ENCODE results near the gene PPP1R36.
"Not testable (repeated sequence)": the region's sequence is repeated elsewhere in the genome, so short reads cannot be mapped to it uniquely, and the experiment has no call there.

PPP1R36 gene

DNA sequence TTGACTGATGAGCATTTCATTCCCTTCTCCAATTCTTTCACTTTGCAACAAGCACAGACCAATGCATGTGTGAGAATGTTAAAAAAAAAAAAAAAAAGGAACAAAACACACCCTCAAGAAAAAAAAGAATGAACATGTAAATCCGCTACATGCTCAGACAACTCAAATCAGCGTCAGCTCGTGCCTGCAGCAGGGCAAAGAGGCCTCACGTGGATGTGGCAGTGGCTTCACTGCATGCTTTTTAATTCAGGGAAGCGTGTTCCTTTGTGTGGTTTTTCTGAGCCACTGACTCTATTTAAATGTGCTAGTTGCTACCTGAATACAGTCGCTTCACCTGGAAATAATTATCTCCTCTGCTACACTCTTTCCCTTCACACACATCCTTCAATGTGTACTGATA, 55.1 kb downstream of the PPP1R36 start:
- Histone ChIP-seq H3K9ac (ENCODE audit: low read length) (no peak overlapping the region), H3K9me3 (ENCODE audit: control insufficient read depth, low read depth, low read length) (no peaks in the 10 kb centered on the region), H3K27ac (ENCODE audit: low read length) (no peak overlapping the region), H3K4me1 (ENCODE audit: control insufficient read depth, low read depth, low read length) (no peaks in the 10 kb centered on the region), H3K27me3 (ENCODE audit: control insufficient read depth, insufficient read depth, low read length) (no peaks in the 10 kb centered on the region), H3K36me3 (ENCODE audit: control insufficient read depth, low read depth, low read length) (no peaks in the 10 kb centered on the region), H3K4me3 (ENCODE audit: low read length) (no peak overlapping the region)

DNA sequence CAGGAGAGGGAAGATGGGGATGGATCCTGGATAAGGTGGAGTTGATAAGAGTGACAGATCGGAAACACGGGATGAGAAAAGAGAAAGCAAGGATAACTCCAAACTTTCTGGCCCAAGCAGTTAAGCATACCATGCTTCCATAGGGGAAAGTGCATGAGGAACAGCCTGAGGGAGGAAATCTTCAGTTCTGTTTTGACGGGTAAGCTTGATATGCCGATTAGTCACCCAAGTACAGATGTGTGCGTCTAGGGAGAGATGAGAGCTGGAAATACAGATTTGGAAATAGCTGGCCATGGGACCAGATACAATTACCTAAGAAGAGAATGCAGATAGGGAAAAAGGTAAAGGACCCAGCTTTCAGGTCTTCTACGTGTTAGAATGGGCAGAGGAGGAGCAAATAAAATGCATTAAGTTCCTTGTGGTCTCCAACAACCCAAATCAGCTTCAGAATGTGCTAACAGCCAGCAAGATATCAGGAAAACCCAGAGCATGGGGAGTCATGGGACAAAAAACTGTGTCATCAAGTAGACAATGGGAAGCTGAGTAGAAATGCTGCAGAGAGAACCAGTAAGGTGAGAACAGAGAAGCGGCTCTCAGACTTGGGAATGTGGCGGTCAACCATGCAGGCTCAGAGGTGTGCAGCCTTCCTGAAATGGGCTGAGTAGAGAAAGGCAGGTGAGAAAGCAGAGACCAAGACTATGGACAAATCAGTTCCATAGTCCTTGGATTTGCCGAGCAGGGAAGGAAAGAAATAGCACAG, 56.3 kb downstream of the PPP1R36 start:
- Histone ChIP-seq H3K4me3 (ENCODE audit: low read length) (no peak overlapping the region), H3K36me3 (ENCODE audit: control insufficient read depth, low read depth, low read length) (no peaks in the 10 kb centered on the region), H3K27ac (ENCODE audit: low read length) (no peak overlapping the region), H3K27me3 (ENCODE audit: control insufficient read depth, insufficient read depth, low read length) (no peaks in the 10 kb centered on the region), H3K9ac (ENCODE audit: low read length) (no peak overlapping the region), H3K4me1 (ENCODE audit: control insufficient read depth, low read depth, low read length) (no peaks in the 10 kb centered on the region), H3K9me3 (ENCODE audit: control insufficient read depth, low read depth, low read length) (no peaks in the 10 kb centered on the region)

DNA sequence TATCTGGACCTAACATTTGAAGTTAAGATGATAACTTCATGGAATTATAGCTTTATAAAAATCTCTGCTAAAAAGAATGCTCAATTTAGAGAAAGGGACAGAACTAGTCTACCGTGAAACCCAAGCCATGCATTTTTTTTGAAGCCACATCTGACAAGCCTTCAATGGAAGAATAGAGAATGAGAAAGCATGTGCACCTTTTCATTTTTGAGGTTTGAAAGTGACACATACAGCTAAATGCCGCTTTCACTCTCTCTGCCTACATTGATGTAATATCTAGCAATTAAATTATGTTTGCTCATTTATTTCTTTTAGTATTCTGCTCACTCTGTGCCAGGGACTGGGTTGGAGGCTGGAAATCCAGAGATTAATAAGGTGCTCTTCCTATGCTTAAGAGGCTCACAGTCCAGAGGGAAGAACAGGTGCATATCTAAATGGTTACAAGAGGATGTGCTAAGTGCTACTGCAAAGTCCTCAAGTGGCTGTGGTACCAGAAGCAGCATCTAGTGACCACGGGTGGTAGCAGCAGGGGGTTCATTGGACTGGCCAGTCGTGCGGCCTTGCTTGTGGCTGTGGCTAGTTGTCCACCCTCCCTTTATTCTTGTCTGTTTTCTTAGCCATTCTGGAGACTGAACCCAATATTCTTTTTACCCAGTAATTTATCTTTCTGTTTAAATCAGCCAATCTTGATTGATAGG, 60.4 kb downstream of the PPP1R36 start:
- Histone ChIP-seq H3K9me3 (ENCODE audit: control insufficient read depth, low read depth, low read length) (no peaks in the 10 kb centered on the region), H3K36me3 (ENCODE audit: control insufficient read depth, low read depth, low read length) (no peaks in the 10 kb centered on the region), H3K4me1 (ENCODE audit: control insufficient read depth, low read depth, low read length) (no peaks in the 10 kb centered on the region), H3K9ac (ENCODE audit: low read length) (no peak overlapping the region), H3K27ac (ENCODE audit: low read length) (no peak overlapping the region), H3K4me3 (ENCODE audit: low read length) (no peak overlapping the region), H3K27me3 (ENCODE audit: control insufficient read depth, insufficient read depth, low read length) (no peaks in the 10 kb centered on the region)

DNA sequence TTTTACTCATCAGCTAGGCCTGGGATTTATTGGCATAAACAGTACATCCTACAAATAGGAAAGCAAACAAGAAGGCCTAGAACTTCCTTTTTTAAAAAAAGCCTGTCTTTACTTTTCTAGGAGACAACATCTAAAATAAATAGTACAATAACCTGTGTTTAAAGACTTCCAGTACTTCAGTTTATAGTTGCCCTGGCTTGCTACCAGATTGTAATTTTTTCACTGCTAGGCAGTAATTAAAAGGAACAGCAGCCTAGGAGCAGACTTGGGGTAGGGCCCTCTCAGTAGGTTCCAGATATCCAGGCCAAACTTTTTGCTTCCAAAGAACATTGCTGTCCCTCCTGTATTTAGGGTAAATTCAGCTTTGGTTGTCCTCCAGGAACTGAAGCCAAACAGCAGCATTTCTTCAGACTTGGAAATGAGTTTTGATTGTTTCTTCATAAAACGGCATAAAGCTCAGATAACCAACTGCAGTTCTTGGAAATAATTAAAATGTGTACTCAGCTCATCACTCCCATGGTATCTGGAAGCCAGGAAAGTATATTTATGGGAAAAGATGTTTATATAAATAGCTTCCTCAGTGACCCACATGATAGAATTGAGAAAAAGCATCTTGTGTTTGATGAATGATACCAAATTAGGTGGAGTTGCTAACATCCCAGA, 61.7 kb downstream of the PPP1R36 start:
- Histone ChIP-seq H3K36me3 (ENCODE audit: control insufficient read depth, low read depth, low read length) (no peaks in the 10 kb centered on the region), H3K4me1 (ENCODE audit: control insufficient read depth, low read depth, low read length) (no peaks in the 10 kb centered on the region), H3K27ac (ENCODE audit: low read length) (no peak overlapping the region), H3K9me3 (ENCODE audit: control insufficient read depth, low read depth, low read length) (no peaks in the 10 kb centered on the region), H3K4me3 (ENCODE audit: low read length) (no peak overlapping the region), H3K9ac (ENCODE audit: low read length) (no peak overlapping the region), H3K27me3 (ENCODE audit: control insufficient read depth, insufficient read depth, low read length) (no peaks in the 10 kb centered on the region)

DNA sequence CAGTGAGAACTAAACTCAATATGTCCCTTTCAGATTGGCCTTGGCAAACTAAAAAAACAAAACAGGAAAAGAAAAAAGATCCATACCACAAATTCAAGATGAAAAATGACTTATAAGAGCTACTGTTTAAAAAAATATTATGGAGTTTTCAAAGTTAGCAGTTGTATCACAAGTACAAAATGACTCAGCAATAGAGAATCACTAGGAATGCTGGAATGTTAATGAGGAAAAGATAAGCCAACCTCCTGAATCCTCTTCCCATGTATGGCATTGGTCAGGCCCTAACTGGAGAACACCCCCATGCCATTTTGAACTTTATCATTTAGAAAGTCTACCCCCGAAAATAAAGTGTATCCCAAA, 62.2 kb downstream of the PPP1R36 start:
- Histone ChIP-seq H3K9me3 (ENCODE audit: control insufficient read depth, low read depth, low read length) (no peaks in the 10 kb centered on the region), H3K36me3 (ENCODE audit: control insufficient read depth, low read depth, low read length) (no peaks in the 10 kb centered on the region), H3K27ac (ENCODE audit: low read length) (no peak overlapping the region), H3K4me1 (ENCODE audit: control insufficient read depth, low read depth, low read length) (no peaks in the 10 kb centered on the region), H3K4me3 (ENCODE audit: low read length) (no peak overlapping the region), H3K9ac (ENCODE audit: low read length) (no peak overlapping the region), H3K27me3 (ENCODE audit: control insufficient read depth, insufficient read depth, low read length) (no peaks in the 10 kb centered on the region)

DNA sequence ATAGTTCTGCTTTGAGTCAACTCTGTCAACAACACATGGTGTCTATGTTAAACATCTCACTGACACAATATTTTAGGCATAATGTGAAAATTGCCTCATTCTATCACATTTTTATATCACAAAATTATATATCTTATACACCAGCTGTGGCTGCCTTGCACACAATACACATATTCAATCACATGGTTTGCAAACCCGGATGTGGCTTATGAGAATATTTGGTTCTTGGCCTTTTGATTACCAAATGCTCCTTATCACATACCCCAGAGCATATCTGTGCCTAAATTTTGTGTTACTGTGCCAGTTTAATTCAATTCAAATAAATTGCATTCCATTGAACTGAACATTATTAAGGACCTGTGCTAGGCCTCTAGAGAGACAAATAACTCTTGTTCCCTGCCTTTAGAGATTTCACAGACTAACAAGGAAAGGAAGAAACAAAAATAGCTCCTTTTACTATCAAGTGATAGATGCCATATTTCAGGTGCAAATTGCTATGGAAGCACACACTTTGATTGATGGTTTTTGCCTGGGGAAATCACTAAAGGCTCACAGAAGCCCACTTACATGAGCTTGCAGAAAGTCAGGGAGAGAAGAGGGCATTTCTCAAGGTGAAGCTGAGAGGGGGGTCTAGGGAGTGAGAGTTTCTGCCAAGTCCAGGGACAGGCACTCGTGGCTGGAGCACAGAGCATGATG, 63.4 kb downstream of the PPP1R36 start:
- Histone ChIP-seq H3K4me3 (ENCODE audit: low read length) (no peak overlapping the region), H3K4me1 (ENCODE audit: control insufficient read depth, low read depth, low read length) (no peaks in the 10 kb centered on the region), H3K27ac (ENCODE audit: low read length) (no peak overlapping the region), H3K27me3 (ENCODE audit: control insufficient read depth, insufficient read depth, low read length) (no peaks in the 10 kb centered on the region), H3K9ac (ENCODE audit: low read length) (no peak overlapping the region), H3K9me3 (ENCODE audit: control insufficient read depth, low read depth, low read length) (no peaks in the 10 kb centered on the region), H3K36me3 (ENCODE audit: control insufficient read depth, low read depth, low read length) (no peaks in the 10 kb centered on the region)

DNA sequence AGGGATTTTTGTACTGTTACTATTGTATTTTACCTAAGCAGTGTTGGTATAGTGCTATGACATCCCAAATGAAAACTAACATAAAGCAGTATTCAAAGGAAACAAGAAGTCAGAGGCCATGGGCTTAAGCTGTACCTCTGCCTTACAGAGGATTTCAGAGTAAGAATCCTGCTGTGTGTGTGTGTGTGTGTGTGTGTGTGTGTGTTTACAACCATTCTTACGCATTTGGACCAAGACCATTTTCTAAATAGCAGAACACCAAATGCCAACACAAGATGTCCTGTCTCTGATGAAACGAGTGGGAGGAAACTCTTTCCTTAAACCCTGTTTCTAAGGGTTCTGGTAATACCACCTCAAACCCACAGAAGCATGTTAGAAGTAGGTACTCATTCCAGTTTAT, 64.4 kb downstream of the PPP1R36 start:
- no peak overlapping the region for H3K27ac ChIP-seq (ENCODE audit: low read length)
- no peaks in the 10 kb centered on the region for H3K9me3 ChIP-seq (ENCODE audit: control insufficient read depth, low read depth, low read length)
- H3K27me3 ChIP-seq (ENCODE audit: control insufficient read depth, insufficient read depth, low read length) = no peaks in the 10 kb centered on the region
- no peaks in the 10 kb centered on the region for H3K36me3 ChIP-seq (ENCODE audit: control insufficient read depth, low read depth, low read length)
- no peak overlapping the region for H3K9ac ChIP-seq (ENCODE audit: low read length)
- no peak overlapping the region for H3K4me3 ChIP-seq (ENCODE audit: low read length)
- H3K4me1 ChIP-seq (ENCODE audit: control insufficient read depth, low read depth, low read length) = no peaks in the 10 kb centered on the region

DNA sequence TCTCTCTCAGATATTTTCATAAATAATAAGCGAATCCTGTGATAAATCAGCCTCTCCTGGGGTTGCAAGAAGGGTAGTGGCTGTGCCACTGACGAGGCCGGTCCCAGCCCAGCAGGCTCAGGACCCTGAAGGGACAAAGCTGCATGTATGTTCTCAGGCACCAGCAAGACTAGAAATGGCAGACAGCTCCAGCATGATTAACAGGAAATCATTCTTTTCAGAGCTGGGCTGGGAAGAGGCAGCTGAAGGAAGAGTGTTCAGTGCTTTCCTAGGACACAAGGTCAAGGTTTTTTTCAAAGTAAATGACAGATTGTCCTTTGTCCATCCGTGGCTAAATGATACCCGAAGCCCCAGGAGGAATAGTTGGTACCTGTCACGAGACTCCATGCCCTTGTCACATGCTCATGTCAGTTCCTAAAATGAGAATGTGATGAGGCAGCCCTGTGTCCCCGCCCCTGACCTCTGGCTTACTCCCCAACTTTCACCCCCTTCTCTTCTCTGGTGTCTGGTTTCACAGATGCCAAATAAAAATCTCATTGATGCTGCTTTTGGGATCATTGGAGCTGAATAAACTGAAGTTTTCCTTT, 65.1 kb downstream of the PPP1R36 start:
- H3K9me3 ChIP-seq (ENCODE audit: control insufficient read depth, low read depth, low read length) = no peaks in the 10 kb centered on the region
- no peak overlapping the region for H3K27ac ChIP-seq (ENCODE audit: low read length)
- H3K27me3 ChIP-seq (ENCODE audit: control insufficient read depth, insufficient read depth, low read length) = no peaks in the 10 kb centered on the region
- no peaks in the 10 kb centered on the region for H3K36me3 ChIP-seq (ENCODE audit: control insufficient read depth, low read depth, low read length)
- H3K4me1 ChIP-seq (ENCODE audit: control insufficient read depth, low read depth, low read length) = no peaks in the 10 kb centered on the region
- H3K9ac ChIP-seq (ENCODE audit: low read length) = no peak overlapping the region
- no peak overlapping the region for H3K4me3 ChIP-seq (ENCODE audit: low read length)

DNA sequence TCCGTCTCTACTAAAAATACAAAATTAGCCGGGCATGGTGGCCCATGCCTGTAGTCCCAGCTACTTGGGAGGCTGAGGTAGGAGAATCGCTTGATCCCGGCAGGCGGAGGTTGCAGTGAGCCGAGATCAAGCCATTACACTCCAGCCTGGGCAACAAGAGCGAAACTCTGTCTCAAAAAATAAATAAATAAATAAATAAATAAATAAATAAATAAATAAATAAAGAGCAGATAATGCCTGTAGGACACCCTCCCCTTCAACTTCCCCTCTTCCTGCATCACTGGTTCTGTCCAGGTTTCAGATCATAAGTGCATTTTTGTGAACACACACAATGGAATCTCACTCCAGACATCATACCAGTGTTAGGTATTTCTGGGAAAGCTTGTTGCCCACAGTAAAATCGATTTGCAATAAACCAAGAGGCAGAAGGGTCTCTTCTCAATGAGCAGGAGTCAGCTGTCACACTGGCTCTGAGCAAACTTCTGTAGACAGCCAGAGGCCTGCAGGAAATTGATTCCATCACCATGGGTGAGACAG, 68.2 kb downstream of the PPP1R36 start:
- not testable (repeated sequence) for H3K9me3 ChIP-seq (ENCODE audit: control insufficient read depth, low read depth, low read length); H3K27ac ChIP-seq (ENCODE audit: low read length); H3K4me1 ChIP-seq (ENCODE audit: control insufficient read depth, low read depth, low read length); H3K36me3 ChIP-seq (ENCODE audit: control insufficient read depth, low read depth, low read length); H3K9ac ChIP-seq (ENCODE audit: low read length); H3K27me3 ChIP-seq (ENCODE audit: control insufficient read depth, insufficient read depth, low read length); H3K4me3 ChIP-seq (ENCODE audit: low read length)

DNA sequence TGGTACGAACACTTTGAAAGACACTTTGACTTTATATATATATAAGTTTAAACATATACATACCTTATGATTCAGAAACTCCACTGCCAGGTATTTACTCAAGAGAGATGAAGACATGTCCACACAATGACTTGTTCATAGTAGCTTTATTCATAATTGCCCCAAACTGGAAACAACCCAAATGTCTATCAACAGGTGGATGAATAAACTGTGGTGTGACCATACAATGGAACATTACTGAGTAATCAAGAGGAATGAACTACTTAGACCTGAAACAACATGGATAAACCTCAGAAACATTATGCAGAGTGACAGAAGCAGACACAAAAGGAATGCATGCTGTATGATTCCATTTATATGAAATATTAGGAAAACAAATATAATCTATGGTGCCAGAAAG, 71.1 kb downstream of the PPP1R36 start:
- H3K27me3 ChIP-seq (ENCODE audit: control insufficient read depth, insufficient read depth, low read length) = no peaks in the 10 kb centered on the region
- no peaks in the 10 kb centered on the region for H3K4me1 ChIP-seq (ENCODE audit: control insufficient read depth, low read depth, low read length)
- H3K9me3 ChIP-seq (ENCODE audit: control insufficient read depth, low read depth, low read length) = no peaks in the 10 kb centered on the region
- no peak overlapping the region for H3K9ac ChIP-seq (ENCODE audit: low read length)
- no peaks in the 10 kb centered on the region for H3K36me3 ChIP-seq (ENCODE audit: control insufficient read depth, low read depth, low read length)
- no peak overlapping the region for H3K4me3 ChIP-seq (ENCODE audit: low read length)
- no peak overlapping the region for H3K27ac ChIP-seq (ENCODE audit: low read length)

DNA sequence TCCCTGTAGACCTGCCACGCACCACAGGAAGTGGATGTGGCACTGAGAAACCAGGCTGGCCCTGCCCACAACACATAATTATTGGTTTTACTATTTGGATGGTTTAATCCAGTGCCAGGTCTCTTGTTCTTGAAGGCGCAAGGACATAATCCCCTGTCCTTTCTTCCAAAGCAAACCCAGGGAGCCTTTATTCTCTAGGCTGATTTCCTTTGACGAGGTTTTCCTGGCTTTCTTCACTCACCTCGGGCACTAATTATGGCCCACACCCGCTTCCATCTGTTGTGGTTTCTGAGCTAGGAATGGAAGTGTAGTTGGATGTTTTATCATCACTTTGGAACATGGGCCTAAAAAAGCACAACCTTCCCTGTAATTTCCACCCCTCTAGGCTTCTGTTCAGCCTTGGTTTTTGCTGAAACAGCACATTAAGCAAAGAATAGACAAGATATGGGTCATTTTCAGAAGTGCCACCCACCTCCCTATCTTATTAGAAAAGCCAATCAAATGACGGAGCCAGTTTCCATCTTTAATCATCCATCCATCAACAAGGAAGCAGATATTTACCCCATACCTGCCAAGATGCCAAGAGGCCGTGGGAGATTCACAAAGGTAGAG, 73.9 kb downstream of the PPP1R36 start:
- no peaks in the 10 kb centered on the region for H3K36me3 ChIP-seq (ENCODE audit: control insufficient read depth, low read depth, low read length)
- H3K27me3 ChIP-seq (ENCODE audit: control insufficient read depth, insufficient read depth, low read length) = no peaks in the 10 kb centered on the region
- no peaks in the 10 kb centered on the region for H3K9me3 ChIP-seq (ENCODE audit: control insufficient read depth, low read depth, low read length)
- H3K9ac ChIP-seq (ENCODE audit: low read length) = no peak overlapping the region
- no peaks in the 10 kb centered on the region for H3K4me1 ChIP-seq (ENCODE audit: control insufficient read depth, low read depth, low read length)
- H3K27ac ChIP-seq (ENCODE audit: low read length) = no peak overlapping the region
- H3K4me3 ChIP-seq (ENCODE audit: low read length) = no peak overlapping the region

Data from iPS-18a (cell line).